T47D (cell line): Measurements from ENCODE around the gene NTM.

Experiments used
- DNase-seq, 2 experiments: peaks; one replicate each; pipeline versions ENCODE4 v3.0.0 to v3.0.0-alpha.2; 2011 to 2012; ENCODE audit warnings: low read depth in 1 of 2, low spot score in 1 of 2
- JUND ChIP-seq: IDR thresholded peaks from 2 replicates; pipeline ENCODE4 v1.6.1; 2012; ENCODE audit warnings: low read depth
- in situ Hi-C: cut with HindIII; loops from 2 replicates; pipeline ENCODE4 v1.10.0; 2016; ENCODE audit warnings: low sequenced_read_pairs, low pct_unique_long_range_greater_than_20kb

Gene NTM

DNA sequence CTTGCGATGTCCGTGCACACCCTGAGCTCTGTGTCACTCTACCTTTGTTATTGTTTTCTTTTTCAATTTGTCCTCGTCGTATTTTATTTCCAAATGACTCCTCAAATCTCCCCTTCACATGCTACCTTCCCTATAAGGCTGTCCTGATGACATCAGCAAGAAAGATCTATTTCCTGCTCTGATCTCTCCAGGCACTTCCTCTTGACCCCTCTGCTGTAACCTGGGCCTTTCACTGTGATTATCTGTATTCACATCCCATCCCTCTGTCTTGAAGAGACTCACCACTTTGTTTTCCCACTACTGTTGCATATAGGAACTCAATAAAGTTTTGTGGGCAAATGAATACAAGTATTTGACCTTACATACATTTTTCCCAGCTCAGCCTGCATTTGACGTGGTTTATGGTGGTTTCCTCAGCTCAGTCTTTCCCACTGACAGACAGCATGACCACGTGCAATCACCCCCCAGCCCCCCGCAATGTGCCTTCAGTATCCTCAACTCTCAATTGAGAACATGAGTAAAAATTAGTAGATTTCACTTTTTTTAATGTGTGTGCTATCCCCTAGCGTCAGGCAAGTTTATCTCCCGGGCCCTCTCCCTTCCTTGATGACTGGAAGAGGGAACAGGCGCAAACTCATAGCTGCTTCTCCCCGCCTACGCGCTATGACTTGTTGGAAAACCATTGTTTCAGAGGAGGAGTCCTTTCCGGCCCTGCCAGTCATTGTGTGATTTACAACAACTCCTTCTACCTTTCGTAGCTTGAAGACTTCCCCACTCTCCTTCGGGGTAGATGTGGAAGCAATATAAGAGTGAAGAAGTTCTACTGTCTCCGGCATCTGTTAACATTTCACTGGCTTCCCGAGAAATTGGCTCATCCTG, 498.5 kb downstream of the NTM start:
- DNase-seq = no peak
- in situ Hi-C loops = no loop called here
- no peak for TF ChIP-seq JUND

- in situ Hi-C loops = no loop called here
- DNase-seq = no peak
- TF ChIP-seq JUND = no peak
Observed at GRCh38 chr11:131870305-131870704, 499.9 kb downstream of the NTM start.

DNA sequence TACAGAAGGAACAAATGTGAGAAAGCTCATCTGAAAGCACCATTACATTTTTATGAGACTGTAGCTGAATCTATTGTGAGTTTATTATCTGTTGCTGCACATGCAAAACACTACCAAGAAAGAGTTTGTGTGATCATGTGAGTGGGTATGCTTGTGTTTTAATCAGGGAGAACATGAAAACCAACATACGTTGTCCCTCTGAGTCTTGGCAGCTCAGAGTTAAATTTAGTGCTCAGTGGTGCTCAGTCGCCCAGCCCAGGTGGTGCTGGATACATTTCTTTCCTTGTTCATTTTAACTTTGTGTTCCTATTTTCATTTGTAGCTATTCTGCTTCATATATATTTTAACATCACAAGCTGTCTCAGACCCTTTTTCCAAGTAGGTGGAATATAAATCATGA, 500.6 kb downstream of the NTM start:
- DNase-seq = no peak
- no peak for TF ChIP-seq JUND
- in situ Hi-C loops = no loop called here

- no peak for TF ChIP-seq JUND
- DNase-seq = no peak
- in situ Hi-C loops = no loop called here
Observed at GRCh38 chr11:131874070-131874469, 503.7 kb downstream of the NTM start.

DNA sequence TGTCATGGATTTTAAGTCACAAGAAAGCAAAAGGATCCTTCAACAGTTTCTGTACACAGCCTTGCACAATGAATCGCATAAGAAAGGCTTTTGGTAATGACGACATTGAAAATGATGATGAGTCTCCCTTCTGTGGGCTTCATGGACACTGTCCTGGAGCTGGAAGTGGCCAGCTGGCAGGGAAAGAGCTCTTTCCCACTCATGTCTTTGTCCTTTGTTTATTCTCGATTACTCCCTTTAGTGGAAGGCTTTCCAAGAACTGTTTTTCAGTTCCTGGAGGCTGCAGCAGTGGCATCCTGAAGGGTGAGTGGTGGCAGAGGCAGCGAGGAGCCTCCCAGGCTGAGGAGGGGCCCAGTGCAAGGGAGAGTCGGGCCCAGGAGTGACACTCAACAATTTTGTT, 505.2 kb downstream of the NTM start:
- no peak for TF ChIP-seq JUND
- in situ Hi-C loops = no loop called here
- no peak for DNase-seq

- in situ Hi-C loops = no loop called here
- TF ChIP-seq JUND = no peak
- no peak for DNase-seq
Observed at GRCh38 chr11:131877246-131877942, 507.0 kb downstream of the NTM start.

DNA sequence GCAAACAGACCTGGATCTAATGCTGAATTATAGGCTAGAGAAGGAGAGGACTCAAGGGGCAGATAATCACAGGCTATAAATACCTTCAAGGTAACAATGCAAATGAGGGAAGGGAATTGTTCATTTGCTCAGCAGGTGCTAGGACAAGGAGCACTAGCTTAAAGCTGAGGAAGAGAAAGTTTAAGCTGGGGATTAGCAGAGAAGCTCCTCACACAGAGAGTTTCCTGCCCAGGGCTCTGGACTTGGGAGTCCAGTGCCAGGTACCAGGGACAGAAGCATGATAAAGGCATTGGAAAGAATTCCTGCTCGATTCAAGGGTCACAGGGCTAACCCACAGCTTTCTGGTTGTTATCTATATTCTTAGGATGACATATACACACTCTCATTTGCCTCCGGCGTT, 509.9 kb downstream of the NTM start:
- in situ Hi-C loops = no loop called here
- peak in 1 of 2 experiments; percentile 32 for DNase-seq
- no peak for TF ChIP-seq JUND

GRCh38 chr11:131880976-131881375, 510.6 kb downstream of the NTM start:
- no peak for TF ChIP-seq JUND
- DNase-seq = no peak
- in situ Hi-C loops = no loop called here

GRCh38 chr11:131883332-131883731, 512.9 kb downstream of the NTM start:
- DNase-seq = no peak
- TF ChIP-seq JUND = no peak
- in situ Hi-C loops = no loop called here

- in situ Hi-C loops = no loop called here
- DNase-seq = no peak
- TF ChIP-seq JUND = no peak
Observed at GRCh38 chr11:131884461-131885073, 514.2 kb downstream of the NTM start.

DNA sequence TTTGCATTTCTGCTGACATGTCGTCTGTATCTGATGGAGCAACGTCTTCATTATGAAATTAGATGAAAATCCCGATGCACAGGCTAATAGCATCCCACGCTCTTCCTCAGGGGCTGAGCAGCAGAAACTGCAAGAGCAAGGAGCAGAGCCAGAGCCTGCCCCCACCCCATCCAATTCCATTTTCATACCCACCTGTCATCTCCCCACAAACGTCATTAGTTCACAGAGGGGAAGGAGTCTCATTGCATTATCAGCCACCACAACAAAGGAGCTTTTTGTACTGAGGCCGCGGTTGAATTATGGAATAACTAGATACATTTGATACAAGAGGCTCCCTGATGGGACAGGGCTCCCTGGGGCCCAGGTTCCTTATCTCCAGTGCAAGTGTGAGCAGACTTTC, 515.0 kb downstream of the NTM start:
- DNase-seq = no peak
- in situ Hi-C loops = no loop called here
- no peak for TF ChIP-seq JUND

GRCh38 chr11:131886201-131886600, 515.8 kb downstream of the NTM start:
- no peak for DNase-seq
- no peak for TF ChIP-seq JUND
- in situ Hi-C loops = no loop called here

- in situ Hi-C loops = no loop called here
- TF ChIP-seq JUND = no peak
- DNase-seq = peak in 1 of 2 experiments; percentile 61
Observed at GRCh38 chr11:131888230-131888855, 517.9 kb downstream of the NTM start.
